AG10803 (cell line): ENCODE measurements around the gene AMOTL1.
A peak's percentile ranks its signal among the peaks of the same experiment; 100 is the strongest.
"Not testable (repeated sequence)": the region's sequence is repeated elsewhere in the genome, so short reads cannot be mapped to it uniquely, and the experiment has no call there.

ENCODE experiments used
- DNase-seq: peaks from one replicate; pipeline ENCODE4 v3.0.0; 2010; ENCODE audit warnings: low read depth
- H3K4me3 ChIP-seq: 2 replicates; pipeline ENCODE4 v1.5.1; 2011; ENCODE audit warnings: mild to moderate bottlenecking, low read length, control low read depth
- CTCF ChIP-seq: conservative IDR thresholded peaks from 2 replicates; pipeline ENCODE4 v1.5.1; 2011; ENCODE audit warnings: mild to moderate bottlenecking, low read length, control low read depth, inconsistent platforms

Gene AMOTL1

GRCh38 chr11:94910270-94910669 lies 142.1 kb downstream of the AMOTL1 start:
- TF ChIP-seq CTCF = no peak
- no peak overlapping the region for H3K4me3 ChIP-seq
- DNase-seq = peak; percentile 35

- DNase-seq = peak; percentile 96
- H3K4me3 ChIP-seq = no peak overlapping the region
- TF ChIP-seq CTCF = no peak
These were observed 142.6 kb downstream of the AMOTL1 start for GRCh38 chr11:94910779-94911178.

- DNase-seq = no peak
- no peak overlapping the region for H3K4me3 ChIP-seq
- no peak for TF ChIP-seq CTCF
These were observed 144.7 kb downstream of the AMOTL1 start for GRCh38 chr11:94912806-94913205.

GRCh38 chr11:94913718-94914394 lies 145.7 kb downstream of the AMOTL1 start:
- not testable (repeated sequence) for H3K4me3 ChIP-seq, DNase-seq

- TF ChIP-seq CTCF = no peak
- no peak for DNase-seq
- H3K4me3 ChIP-seq = no peak overlapping the region
These were observed 152.2 kb downstream of the AMOTL1 start for GRCh38 chr11:94920311-94920710.

- DNase-seq = no peak
- H3K4me3 ChIP-seq = no peak overlapping the region
- no peak for TF ChIP-seq CTCF
These were observed 154.3 kb downstream of the AMOTL1 start for GRCh38 chr11:94922321-94923003.

- no peak for DNase-seq
- no peak overlapping the region for H3K4me3 ChIP-seq
- TF ChIP-seq CTCF = no peak
These were observed 154.8 kb downstream of the AMOTL1 start for GRCh38 chr11:94923004-94923334.

- H3K4me3 ChIP-seq = no peak overlapping the region
- no peak for DNase-seq
- TF ChIP-seq CTCF = no peak
These were observed 156.0 kb downstream of the AMOTL1 start for GRCh38 chr11:94924171-94924572.
